HEK293 (cell line): Measurements from ENCODE around the gene RAPGEF5.
A peak's percentile ranks its signal among the peaks of the same experiment; 100 is the strongest.

ENCODE experiments used
- CTCF ChIA-PET: fragments of 350-600 bp; formaldehyde crosslinking; extraction: SDS; loops from one replicate; lab custom pipeline; 2021; ENCODE audit warnings: antibody characterized with exemption; lab: Yijun Ruan, JAX
- POLR2A ChIA-PET: fragments of 300-600 bp; formaldehyde crosslinking; extraction: SDS; loops from one replicate; lab custom pipeline; 2020; ENCODE audit warnings: antibody characterized with exemption, inconsistent platforms; lab: Yijun Ruan, JAX
- H3K27ac ChIP-seq: fragments of 200-500 bp; sonication (Bioruptor generic); 2 replicates; pipeline ENCODE4 v1.5.1; 2014; ENCODE audit warnings: low read depth, low read length, control low read depth, inconsistent platforms; ENCODE audit errors: extremely low read depth
- H3K36me3 ChIP-seq, 2 experiments: fragments of 200-500 bp in 1 of 2; sonication (Bioruptor generic) in 1 of 2; 1 replicate in 1 of 2; 2 replicates in 1 of 2; pipeline ENCODE4 v1.5.1; 2014 to 2017; ENCODE audit warnings: inconsistent platforms in 2 of 2, low read length in 2 of 2; ENCODE audit not compliant: control insufficient read depth in 2 of 2, insufficient read depth in 1 of 2
- H3K4me1 ChIP-seq: fragments of 200-500 bp; sonication (Bioruptor generic); 2 replicates; pipeline ENCODE4 v1.5.1; 2014; ENCODE audit warnings: mild to moderate bottlenecking, low read length, inconsistent platforms; ENCODE audit not compliant: control insufficient read depth, insufficient read depth
- H3K4me3 ChIP-seq: 2 replicates; pipeline ENCODE4 v1.5.1; 2011; ENCODE audit warnings: low read depth, mild to moderate bottlenecking, control low read depth, low read length, moderate library complexity
- H3K9me3 ChIP-seq: fragments of 200-500 bp; sonication (Bioruptor generic); 2 replicates; pipeline ENCODE4 v1.5.1; 2014; ENCODE audit warnings: low read depth, low read length, inconsistent platforms; ENCODE audit not compliant: control insufficient read depth, insufficient read depth
- BCL11B ChIP-seq: fragments of 450-650 bp; formaldehyde crosslinking; IDR thresholded peaks from 2 replicates; pipeline ENCODE4 v1.5.1; 2016; ENCODE audit warnings: low read depth, missing biosample characterization, missing genetic modification characterization
- MZF1 ChIP-seq: fragments of 450-650 bp; formaldehyde crosslinking; IDR thresholded peaks from 2 replicates; pipeline ENCODE4 v1.5.1; 2017; ENCODE audit warnings: missing biosample characterization, missing genetic modification characterization, borderline replicate concordance
- PATZ1 ChIP-seq: fragments of 450-650 bp; formaldehyde crosslinking; IDR thresholded peaks from 2 replicates; pipeline ENCODE4 v1.5.1; 2016; ENCODE audit warnings: missing biosample characterization, missing genetic modification characterization
- REPIN1 ChIP-seq: fragments of 450-650 bp; formaldehyde crosslinking; IDR thresholded peaks from 2 replicates; pipeline ENCODE4 v1.5.1; 2017; ENCODE audit warnings: missing biosample characterization, missing genetic modification characterization, low read depth
- SCRT2 ChIP-seq: fragments of 450-650 bp; formaldehyde crosslinking; IDR thresholded peaks from 2 replicates; pipeline ENCODE4 v1.5.1; 2016; ENCODE audit warnings: missing biosample characterization, missing genetic modification characterization
- SP2 ChIP-seq: fragments of 450-650 bp; formaldehyde crosslinking; IDR thresholded peaks from 2 replicates; pipeline ENCODE4 v1.5.1; 2016; ENCODE audit warnings: missing biosample characterization, missing genetic modification characterization
- ZBTB20 ChIP-seq: fragments of 450-650 bp; formaldehyde crosslinking; IDR thresholded peaks from 2 replicates; pipeline ENCODE4 v1.5.1; 2016; ENCODE audit warnings: missing biosample characterization, missing genetic modification characterization
- ZNF140 ChIP-seq: fragments of 450-650 bp; formaldehyde crosslinking; IDR thresholded peaks from 2 replicates; pipeline ENCODE4 v1.5.1; 2016; ENCODE audit warnings: missing biosample characterization, missing genetic modification characterization
- ZNF214 ChIP-seq: fragments of 450-650 bp; formaldehyde crosslinking; IDR thresholded peaks from 2 replicates; pipeline ENCODE4 v1.5.1; 2017; ENCODE audit warnings: missing biosample characterization, mild to moderate bottlenecking, missing genetic modification characterization, borderline replicate concordance
- ZNF341 ChIP-seq: fragments of 450-650 bp; formaldehyde crosslinking; IDR thresholded peaks from 2 replicates; pipeline ENCODE4; 2016; ENCODE audit warnings: low read depth, missing biosample characterization, missing genetic modification characterization
- ZNF394 ChIP-seq: fragments of 450-650 bp; formaldehyde crosslinking; IDR thresholded peaks from 2 replicates; pipeline ENCODE4 v1.5.1; 2016; ENCODE audit warnings: missing biosample characterization, missing genetic modification characterization, mild to moderate bottlenecking, moderate library complexity, borderline replicate concordance
- ZNF398 ChIP-seq: fragments of 450-650 bp; formaldehyde crosslinking; IDR thresholded peaks from 2 replicates; pipeline ENCODE4 v1.5.1; 2017; ENCODE audit warnings: missing biosample characterization, missing genetic modification characterization
- ZNF488 ChIP-seq: fragments of 450-650 bp; formaldehyde crosslinking; IDR thresholded peaks from 2 replicates; pipeline ENCODE4 v1.5.1; 2016; ENCODE audit warnings: missing biosample characterization, missing genetic modification characterization
- ZNF514 ChIP-seq: fragments of 450-650 bp; formaldehyde crosslinking; IDR thresholded peaks from 2 replicates; pipeline ENCODE4 v1.5.1; 2016; ENCODE audit warnings: missing biosample characterization, missing genetic modification characterization
- ZNF571 ChIP-seq: fragments of 450-650 bp; formaldehyde crosslinking; IDR thresholded peaks from 2 replicates; pipeline ENCODE4 v1.5.0; 2017; ENCODE audit warnings: missing biosample characterization, missing genetic modification characterization
- ZNF580 ChIP-seq: fragments of 450-650 bp; formaldehyde crosslinking; IDR thresholded peaks from 2 replicates; pipeline ENCODE4 v1.5.1; 2016; ENCODE audit warnings: missing biosample characterization, missing genetic modification characterization
- ZNF600 ChIP-seq: fragments of 450-650 bp; formaldehyde crosslinking; IDR thresholded peaks from 2 replicates; pipeline ENCODE4 v1.5.1; 2016; ENCODE audit warnings: missing biosample characterization, missing genetic modification characterization
- ZNF639 ChIP-seq: fragments of 450-650 bp; formaldehyde crosslinking; IDR thresholded peaks from 2 replicates; pipeline ENCODE4 v1.5.1; 2016; ENCODE audit warnings: missing biosample characterization, missing genetic modification characterization
- ZNF670 ChIP-seq: fragments of 450-650 bp; formaldehyde crosslinking; IDR thresholded peaks from 2 replicates; pipeline ENCODE4 v1.5.1; 2016; ENCODE audit warnings: missing biosample characterization, missing genetic modification characterization, low read depth
- ZNF692 ChIP-seq: fragments of 450-650 bp; formaldehyde crosslinking; IDR thresholded peaks from 2 replicates; pipeline ENCODE4 v1.5.1; 2016; ENCODE audit warnings: missing biosample characterization, missing genetic modification characterization
- ZNF776 ChIP-seq: fragments of 450-650 bp; formaldehyde crosslinking; IDR thresholded peaks from 2 replicates; pipeline ENCODE4 v1.5.0; 2017; ENCODE audit warnings: missing biosample characterization, missing genetic modification characterization, borderline replicate concordance
- ZSCAN23 ChIP-seq: fragments of 450-650 bp; formaldehyde crosslinking; IDR thresholded peaks from 2 replicates; pipeline ENCODE4 v1.5.1; 2016; ENCODE audit warnings: missing biosample characterization, missing genetic modification characterization
- ZSCAN5A ChIP-seq: fragments of 450-650 bp; formaldehyde crosslinking; IDR thresholded peaks from 2 replicates; pipeline ENCODE4 v1.5.1; 2016; ENCODE audit warnings: missing biosample characterization, missing genetic modification characterization

Gene RAPGEF5

GRCh38 chr7:22397981-22398380 is 41.0 kb upstream of the RAPGEF5 start:
- POLR2A ChIA-PET: no interaction called here
- Histone ChIP-seq H3K4me3 (no peak overlapping the region), H3K9me3 (no peaks in the 10 kb centered on the region)
- TF ChIP-seq ZNF600 (tag by site-specific recombination) (peak; percentile 64; the same call in 1 of the 2 replicates), SCRT2 (tag by site-specific recombination) (no peak), MZF1 (no peak), ZNF214 (no peak)
- TF ChIP-seq, all 188 proteins: peak for 1
- Histone ChIP-seq H3K4me1 (0 out of 2 replicates have a peak, but pooled peaks cover 4% of the 10 kb centered on the region), H3K27ac (no peak overlapping the region), H3K36me3 (no peaks in the 10 kb centered on the region)
- CTCF ChIA-PET: interaction anchor here (1.0 kb wide), 1 partner anchor 55 kb away, joined by 6 read pairs; no protein-coding TSS in a partner anchor

DNA sequence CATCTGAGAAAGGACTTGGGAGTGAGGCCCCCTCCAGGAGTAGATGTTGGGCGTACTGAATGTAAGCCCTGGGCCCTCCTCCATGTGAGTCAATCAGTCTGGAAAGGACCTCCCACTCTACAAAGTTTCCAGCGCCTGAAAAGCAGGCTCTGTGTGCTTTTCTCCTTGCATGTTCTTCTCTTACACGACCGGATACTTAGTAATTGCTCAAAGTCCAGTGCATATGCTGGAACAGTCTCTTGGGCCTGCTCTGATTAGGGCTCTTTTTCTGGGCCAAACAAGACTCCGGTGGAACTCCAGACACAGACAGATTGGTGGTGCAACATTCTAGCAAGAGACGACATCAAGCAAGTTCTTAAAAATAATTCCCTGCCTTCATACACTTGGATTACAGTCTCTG is 38.3 kb upstream of the RAPGEF5 start:
- H3K4me1 ChIP-seq: 0 out of 2 replicates have a peak, but pooled peaks cover 4% of the 10 kb centered on the region
- ChIA-PET CTCF (no interaction called here), POLR2A (no interaction called here)
- TF ChIP-seq ZNF776 (tag by site-specific recombination): no peak
- no peak for TF ChIP-seq ZNF514 (tag by site-specific recombination)
- no peak for TF ChIP-seq ZNF639 (tag by site-specific recombination)
- no peak for TF ChIP-seq ZSCAN23 (tag by site-specific recombination)
- no peak for TF ChIP-seq SP2 (tag by site-specific recombination)
- no peak for TF ChIP-seq ZNF488 (tag by site-specific recombination)
- no peak for TF ChIP-seq ZNF398 (tag by site-specific recombination)
- TF ChIP-seq ZNF692 (tag by site-specific recombination): no peak
- TF ChIP-seq ZNF571 (tag by site-specific recombination): no peak
- no peak for TF ChIP-seq ZNF670
- TF ChIP-seq PATZ1 (tag by site-specific recombination): no peak
- no peak for TF ChIP-seq ZNF394 (tag by site-specific recombination)
- TF ChIP-seq ZNF140 (tag by site-specific recombination): no peak
- TF ChIP-seq BCL11B (tag by site-specific recombination): no peak
- no peak for TF ChIP-seq REPIN1 (tag by site-specific recombination)
- TF ChIP-seq ZNF341 (tag by site-specific recombination): no peak
- TF ChIP-seq ZNF580 (tag by site-specific recombination): no peak
- TF ChIP-seq ZBTB20: no peak
- no peak for TF ChIP-seq ZSCAN5A (tag by site-specific recombination)

More for the DNA sequence above, 38.3 kb upstream of the RAPGEF5 start:
- no peak overlapping the region for H3K4me3 ChIP-seq
- no peaks in the 10 kb centered on the region for H3K9me3 ChIP-seq
- no peaks in the 10 kb centered on the region for H3K36me3 ChIP-seq
- no peak overlapping the region for H3K27ac ChIP-seq
